Natural killer cell (primary cell): Measurements from ENCODE around the gene CGGBP1. TPM values are rescaled to one million over a fixed set of nuclear protein-coding genes. Genes with fewer than 3 reads are reported as not detected.
A peak's percentile ranks its signal among the peaks of the same experiment; 100 is the strongest.

Experiments
- ATAC-seq, 3 donors: fragments of 150-1000 bp in 2 of 3; fragments of 200-7000 bp in 1 of 3; cut with Tn5 transposase; 1 replicate in 1 of 3; 2 replicates in 2 of 3; pipeline ENCODE4 v1.10.0; 2021; ENCODE audit warnings: mild to moderate bottlenecking in 2 of 3, moderate library complexity in 2 of 3
- DNase-seq, 2 donors: peaks; one replicate each; pipeline versions ENCODE4 v3.0.0 to v3.0.0-alpha.2; 2013 to 2021; ENCODE audit warnings: mixed read lengths in 1 of 2
- H3K27ac ChIP-seq: one replicate; pipeline ENCODE4 v1.5.1; 2013; ENCODE audit warnings: mild to moderate bottlenecking, low read length
- H3K27me3 ChIP-seq: one replicate; pipeline ENCODE4 v1.6.1; 2013; ENCODE audit warnings: low read length; ENCODE audit not compliant: control insufficient read depth, insufficient read depth
- H3K36me3 ChIP-seq: one replicate; pipeline ENCODE4 v1.6.1; 2013; ENCODE audit warnings: low read length; ENCODE audit not compliant: control insufficient read depth, insufficient read depth
- H3K4me1 ChIP-seq: one replicate; pipeline ENCODE4 v1.6.1; 2013; ENCODE audit warnings: low read length; ENCODE audit not compliant: control insufficient read depth, insufficient read depth
- H3K4me3 ChIP-seq: one replicate; pipeline ENCODE4 v1.5.1; 2013; ENCODE audit warnings: low read length
- H3K9me3 ChIP-seq: one replicate; pipeline ENCODE4 v1.6.1; 2013; ENCODE audit warnings: low read length; ENCODE audit not compliant: control insufficient read depth, insufficient read depth
- H3K27ac Mint-ChIP-seq, 2 donors: one replicate each; pipeline ENCODE4 v1.8.0; 2022; ENCODE audit warnings: mild to moderate bottlenecking in 2 of 2, mixed read lengths in 2 of 2, moderate library complexity in 1 of 2
- H3K27me3 Mint-ChIP-seq, 2 donors: one replicate each; pipeline ENCODE4 v1.8.0; 2022; ENCODE audit warnings: low read depth in 2 of 2, mixed read lengths in 2 of 2
- H3K36me3 Mint-ChIP-seq: one replicate; pipeline ENCODE4 v1.8.0; 2022; ENCODE audit warnings: mixed read lengths
- H3K4me1 Mint-ChIP-seq, 2 donors: one replicate each; pipeline ENCODE4 v1.8.0; 2022; ENCODE audit warnings: mixed read lengths in 2 of 2
- H3K4me3 Mint-ChIP-seq: one replicate; pipeline ENCODE4 v1.8.0; 2022; ENCODE audit warnings: mild to moderate bottlenecking, moderate library complexity, mixed read lengths
- H3K9me3 Mint-ChIP-seq, 2 donors: one replicate each; pipeline ENCODE4 v1.8.0; 2022; ENCODE audit warnings: mixed read lengths in 2 of 2
- CTCF ChIP-seq: fragments of 200-600 bp; IDR thresholded peaks from one replicate; pipeline ENCODE4 v1.8.0; 2022; ENCODE audit warnings: antibody characterized with exemption
- WGBS: methylation state at CpG from one replicate; pipeline ENCODE4 v1.1.7; 2013; ENCODE audit warnings: missing lambda C conversion rate; ENCODE audit not compliant: insufficient coverage; 5-methylcytosine and 5-hydroxymethylcytosine counted together
- intact Hi-C: fragments of 100-400 bp; cut with micrococcal nuclease; formaldehyde crosslinking; loops from one replicate; pipeline ENCODE4 v1.14.2; 2022
- total RNA-seq, 4 donors: library from RNA; stranded (reverse); fragments of 120-200 nt in 1 of 4; gene quantifications; one replicate each; pipeline versions ENCODE4 v1.2.3 to v1.2.4, GENCODE V29; 2013 to 2022

The CGGBP1 gene
- total RNA-seq, 3 donors from 2014 or later (not counting 1 experiment from before 2014, with no cell fraction given) = 99.8 to 103 (median 101) TPM

- Histone ChIP-seq H3K4me1 (peaks cover 2% of the 10 kb centered on the region), H3K9me3 (no peaks in the 10 kb centered on the region), H3K36me3 (no peaks in the 10 kb centered on the region), H3K4me3 (no peak overlapping the region), H3K27ac (no peak overlapping the region), H3K27me3 (no peaks in the 10 kb centered on the region)
- peaks cover 20 to 21% of the 10 kb centered on the region in 2 donors for H3K4me1 Mint-ChIP-seq
- H3K36me3 Mint-ChIP-seq = no peaks in the 10 kb centered on the region
- H3K9me3 Mint-ChIP-seq = no peaks in the 10 kb centered on the region
- H3K27me3 Mint-ChIP-seq = no peaks in the 10 kb centered on the region
- intact Hi-C loops = no loop called here
- no peak overlapping the region for H3K4me3 Mint-ChIP-seq
- H3K27ac Mint-ChIP-seq = no peak overlapping the region
- no peak for TF ChIP-seq CTCF
- 74% methylated on average over 8 of the region's 8 CpGs for WGBS
- DNase-seq (no peak), ATAC-seq (no peak)
Observed at GRCh38 chr3:88034491-88035275, 24.1 kb downstream of the CGGBP1 start.

- no peak overlapping the region for H3K27ac ChIP-seq
- no peak overlapping the region for H3K4me3 ChIP-seq
- Mint-ChIP-seq H3K9me3 (no peaks in the 10 kb centered on the region), H3K27ac (peak overlapping the region in 1 of 2 donors; percentile 97), H3K4me3 (no peak overlapping the region), H3K4me1 (peaks cover 24 to 26% of the 10 kb centered on the region in 2 donors), H3K36me3 (no peaks in the 10 kb centered on the region), H3K27me3 (no peaks in the 10 kb centered on the region)
- TF ChIP-seq CTCF = no peak
- intact Hi-C loops = no loop called here
- WGBS = 44% methylated on average over 1 of the region's 2 CpGs
- DNase-seq (no peak), ATAC-seq (no peak)
- no peaks in the 10 kb centered on the region for H3K27me3 ChIP-seq
- no peaks in the 10 kb centered on the region for H3K9me3 ChIP-seq
- H3K36me3 ChIP-seq = no peaks in the 10 kb centered on the region
- peaks cover 2% of the 10 kb centered on the region for H3K4me1 ChIP-seq
Observed at GRCh38 chr3:88033808-88034207, 25.0 kb downstream of the CGGBP1 start.

- H3K27me3 Mint-ChIP-seq = no peaks in the 10 kb centered on the region
- H3K27ac ChIP-seq = no peak overlapping the region
- peaks cover 24 to 26% of the 10 kb centered on the region in 2 donors for H3K4me1 Mint-ChIP-seq
- ATAC-seq (no peak), DNase-seq (no peak)
- TF ChIP-seq CTCF = no peak
- H3K4me3 Mint-ChIP-seq = no peak overlapping the region
- no CpG with 5 or more reads among the region's 2 CpGs for WGBS
- H3K9me3 Mint-ChIP-seq = no peaks in the 10 kb centered on the region
- intact Hi-C loops = no loop called here
- no peaks in the 10 kb centered on the region for H3K36me3 Mint-ChIP-seq
- no peaks in the 10 kb centered on the region for H3K36me3 ChIP-seq
- peak overlapping the region; percentile 81 to 97 for H3K27ac Mint-ChIP-seq
- H3K4me3 ChIP-seq = no peak overlapping the region
- no peaks in the 10 kb centered on the region for H3K9me3 ChIP-seq
- peaks cover 2% of the 10 kb centered on the region for H3K4me1 ChIP-seq
- no peaks in the 10 kb centered on the region for H3K27me3 ChIP-seq
Observed at GRCh38 chr3:88033079-88033478, 25.7 kb downstream of the CGGBP1 start.
